Mononuclear cell (primary cell): Measurements from ENCODE around the gene SNCG. TPM values are rescaled to one million over a fixed set of nuclear protein-coding genes. Genes with fewer than 3 reads are reported as not detected.

Experiments
- H3K27me3 ChIP-seq: 2 replicates; pipeline ENCODE4 v1.6.0; 2011; ENCODE audit warnings: low read length, control low read depth; ENCODE audit not compliant: insufficient read depth
- H3K4me1 ChIP-seq: 2 replicates; pipeline ENCODE4 v1.5.1; 2011; ENCODE audit warnings: mild to moderate bottlenecking, low read length, control low read depth; ENCODE audit not compliant: insufficient read depth
- H3K4me3 ChIP-seq: 2 replicates; pipeline ENCODE4 v1.5.1; 2011; ENCODE audit warnings: mild to moderate bottlenecking, low read length, moderate library complexity
- H3K9me3 ChIP-seq: 2 replicates; pipeline ENCODE4 v1.5.1; 2011; ENCODE audit warnings: low read depth, mild to moderate bottlenecking, control low read depth, low read length
- total RNA-seq: library from RNA; depleted of rRNA; stranded (reverse); fragments of >200 nt; gene quantifications from one replicate; pipeline ENCODE4 v1.2.3, GENCODE V29; 2012

The SNCG gene
- total RNA-seq, 1 donor, result not detected

- H3K4me3 ChIP-seq, result no peak overlapping the region
- no peaks in the 10 kb centered on the region for H3K9me3 ChIP-seq
- H3K4me1 ChIP-seq, result peaks cover 25% of the 10 kb centered on the region
- no peaks in the 10 kb centered on the region for H3K27me3 ChIP-seq
These were observed 4.0 kb downstream of the SNCG start for GRCh38 chr10:86962136-86962980.

GRCh38 chr10:86962981-86963310 lies 4.5 kb downstream of the SNCG start:
- Histone ChIP-seq H3K9me3 (no peaks in the 10 kb centered on the region), H3K4me1 (peaks cover 21% of the 10 kb centered on the region), H3K4me3 (no peak overlapping the region), H3K27me3 (peaks cover 4% of the 10 kb centered on the region)

GRCh38 chr10:86963341-86963919 lies 5.0 kb downstream of the SNCG start:
- no peak overlapping the region for H3K4me3 ChIP-seq
- H3K4me1 ChIP-seq, result peaks cover 26% of the 10 kb centered on the region
- H3K9me3 ChIP-seq, result no peaks in the 10 kb centered on the region
- peaks cover 7% of the 10 kb centered on the region for H3K27me3 ChIP-seq

GRCh38 chr10:86964061-86964846 lies 5.9 kb downstream of the SNCG start:
- H3K9me3 ChIP-seq, result no peaks in the 10 kb centered on the region
- H3K4me1 ChIP-seq, result peaks cover 31% of the 10 kb centered on the region
- no peak overlapping the region for H3K4me3 ChIP-seq
- H3K27me3 ChIP-seq, result peaks cover 14% of the 10 kb centered on the region

GRCh38 chr10:86964847-86965190 lies 6.4 kb downstream of the SNCG start:
- H3K4me3 ChIP-seq, result no peak overlapping the region
- H3K9me3 ChIP-seq, result no peaks in the 10 kb centered on the region
- peaks cover 19% of the 10 kb centered on the region for H3K27me3 ChIP-seq
- peaks cover 35% of the 10 kb centered on the region for H3K4me1 ChIP-seq

GRCh38 chr10:86965986-86966654 lies 7.7 kb downstream of the SNCG start:
- Histone ChIP-seq H3K9me3 (no peaks in the 10 kb centered on the region), H3K4me1 (peaks cover 47% of the 10 kb centered on the region), H3K4me3 (no peak overlapping the region), H3K27me3 (peaks cover 25% of the 10 kb centered on the region)

- H3K27me3 ChIP-seq, result peaks cover 25% of the 10 kb centered on the region
- peaks cover 55% of the 10 kb centered on the region for H3K4me1 ChIP-seq
- H3K4me3 ChIP-seq, result no peak overlapping the region
- H3K9me3 ChIP-seq, result no peaks in the 10 kb centered on the region
These were observed 9.1 kb downstream of the SNCG start for GRCh38 chr10:86967481-86967941.

GRCh38 chr10:86968271-86968993 lies 10.0 kb downstream of the SNCG start, which contains the start of gene ADIRF:
ADIRF (plus strand) TSS chr10:86968482; CDS start chr10:86968545, 63 bp downstream.
- no peaks in the 10 kb centered on the region for H3K9me3 ChIP-seq
- peaks cover 55% of the 10 kb centered on the region for H3K4me1 ChIP-seq
- H3K4me3 ChIP-seq, result no peak within 1 kb of the TSS
- peaks cover 25% of the 10 kb centered on the region for H3K27me3 ChIP-seq

- Histone ChIP-seq H3K9me3 (no peaks in the 10 kb centered on the region), H3K4me3 (no peak overlapping the region), H3K4me1 (peaks cover 55% of the 10 kb centered on the region), H3K27me3 (peaks cover 25% of the 10 kb centered on the region)
These were observed 10.6 kb downstream of the SNCG start for GRCh38 chr10:86968994-86969355.

- no peak overlapping the region for H3K4me3 ChIP-seq
- no peaks in the 10 kb centered on the region for H3K9me3 ChIP-seq
- H3K27me3 ChIP-seq, result peaks cover 25% of the 10 kb centered on the region
- peaks cover 55% of the 10 kb centered on the region for H3K4me1 ChIP-seq
These were observed 11.1 kb downstream of the SNCG start for GRCh38 chr10:86969421-86970041.

- Histone ChIP-seq H3K4me1 (peaks cover 55% of the 10 kb centered on the region), H3K4me3 (peak overlapping the region; percentile 54), H3K27me3 (peaks cover 25% of the 10 kb centered on the region), H3K9me3 (no peaks in the 10 kb centered on the region)
These were observed 12.0 kb downstream of the SNCG start for GRCh38 chr10:86970162-86970981.

- no peaks in the 10 kb centered on the region for H3K9me3 ChIP-seq
- peaks cover 51% of the 10 kb centered on the region for H3K4me1 ChIP-seq
- H3K27me3 ChIP-seq, result peaks cover 25% of the 10 kb centered on the region
- peak overlapping the region; percentile 54 for H3K4me3 ChIP-seq
These were observed 12.5 kb downstream of the SNCG start for GRCh38 chr10:86970982-86971231.

- Histone ChIP-seq H3K27me3 (peaks cover 25% of the 10 kb centered on the region), H3K9me3 (no peaks in the 10 kb centered on the region), H3K4me1 (peaks cover 46% of the 10 kb centered on the region), H3K4me3 (peak overlapping the region; percentile 54)
These were observed 13.0 kb downstream of the SNCG start for GRCh38 chr10:86971232-86971991.
